Brain microvascular endothelial cell (primary cell): ENCODE data around the gene NFKB1.
A peak's percentile ranks its signal among the peaks of the same experiment; 100 is the strongest.

ENCODE experiments used
- DNase-seq: peaks from one replicate; pipeline ENCODE4 v3.0.0-alpha.2; 2020
- H3K27ac ChIP-seq: fragments of 250-450 bp; sonication (Bioruptor Pico); 2 replicates; pipeline ENCODE4 v1.5.1; 2020; ENCODE audit warnings: mild to moderate bottlenecking, moderate library complexity
- H3K27me3 ChIP-seq: fragments of 250-450 bp; sonication (Bioruptor Pico); replicated peaks from 2 replicates; pipeline ENCODE4 v1.5.1; 2020; ENCODE audit warnings: mild to moderate bottlenecking
- H3K36me3 ChIP-seq: fragments of 250-450 bp; sonication (Bioruptor Pico); replicated peaks from 2 replicates; pipeline ENCODE4 v1.5.1; 2020; ENCODE audit warnings: mild to moderate bottlenecking
- H3K4me3 ChIP-seq: 2 replicates; pipeline ENCODE4 v1.5.1; 2011; ENCODE audit warnings: low read depth, mild to moderate bottlenecking, control low read depth, low read length, moderate library complexity
- in situ Hi-C: cut with HindIII; loops from 2 replicates; pipeline ENCODE4 v1.10.0; 2017; ENCODE audit warnings: low sequenced_read_pairs, low pct_ligation_motif_present
- TF ChIP-seq, protein P1 (sequence below): IDR thresholded peaks from 2 replicates; pipeline ENCODE4 v1.5.1; 2011; ENCODE audit warnings: low read depth, mild to moderate bottlenecking, moderate library complexity, low read length, control low read depth, inconsistent platforms; ENCODE audit errors: missing control alignments

Gene NFKB1

DNA sequence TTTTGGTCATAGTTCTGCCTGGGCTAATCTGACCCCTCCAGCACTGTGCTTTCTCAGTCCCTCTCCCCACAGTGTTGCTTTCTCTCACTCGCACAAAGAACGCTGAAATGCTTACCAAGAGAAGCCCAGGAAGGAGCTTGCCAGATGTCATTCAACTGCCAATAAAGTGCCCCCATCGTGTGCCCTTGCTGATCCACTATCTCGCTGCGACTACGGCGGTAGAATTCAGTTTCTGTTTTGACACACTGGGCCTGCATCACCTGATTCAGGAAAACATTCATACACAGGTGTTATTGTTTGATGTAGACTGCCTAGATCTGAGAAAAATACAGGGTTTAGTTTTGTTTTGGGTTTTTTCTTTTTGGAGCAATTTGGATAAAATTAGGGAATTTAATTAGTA lies 138.4 kb downstream of the NFKB1 start:
- DNase-seq: no peak
- H3K4me3 ChIP-seq: no peak overlapping the region
- in situ Hi-C loops: no loop called here
- H3K36me3 ChIP-seq: no peaks in the 10 kb centered on the region
- no peak overlapping the region for H3K27ac ChIP-seq
- no peaks in the 10 kb centered on the region for H3K27me3 ChIP-seq
- TF ChIP-seq, protein P1, sequence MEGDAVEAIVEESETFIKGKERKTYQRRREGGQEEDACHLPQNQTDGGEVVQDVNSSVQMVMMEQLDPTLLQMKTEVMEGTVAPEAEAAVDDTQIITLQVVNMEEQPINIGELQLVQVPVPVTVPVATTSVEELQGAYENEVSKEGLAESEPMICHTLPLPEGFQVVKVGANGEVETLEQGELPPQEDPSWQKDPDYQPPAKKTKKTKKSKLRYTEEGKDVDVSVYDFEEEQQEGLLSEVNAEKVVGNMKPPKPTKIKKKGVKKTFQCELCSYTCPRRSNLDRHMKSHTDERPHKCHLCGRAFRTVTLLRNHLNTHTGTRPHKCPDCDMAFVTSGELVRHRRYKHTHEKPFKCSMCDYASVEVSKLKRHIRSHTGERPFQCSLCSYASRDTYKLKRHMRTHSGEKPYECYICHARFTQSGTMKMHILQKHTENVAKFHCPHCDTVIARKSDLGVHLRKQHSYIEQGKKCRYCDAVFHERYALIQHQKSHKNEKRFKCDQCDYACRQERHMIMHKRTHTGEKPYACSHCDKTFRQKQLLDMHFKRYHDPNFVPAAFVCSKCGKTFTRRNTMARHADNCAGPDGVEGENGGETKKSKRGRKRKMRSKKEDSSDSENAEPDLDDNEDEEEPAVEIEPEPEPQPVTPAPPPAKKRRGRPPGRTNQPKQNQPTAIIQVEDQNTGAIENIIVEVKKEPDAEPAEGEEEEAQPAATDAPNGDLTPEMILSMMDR: no peak

DNA sequence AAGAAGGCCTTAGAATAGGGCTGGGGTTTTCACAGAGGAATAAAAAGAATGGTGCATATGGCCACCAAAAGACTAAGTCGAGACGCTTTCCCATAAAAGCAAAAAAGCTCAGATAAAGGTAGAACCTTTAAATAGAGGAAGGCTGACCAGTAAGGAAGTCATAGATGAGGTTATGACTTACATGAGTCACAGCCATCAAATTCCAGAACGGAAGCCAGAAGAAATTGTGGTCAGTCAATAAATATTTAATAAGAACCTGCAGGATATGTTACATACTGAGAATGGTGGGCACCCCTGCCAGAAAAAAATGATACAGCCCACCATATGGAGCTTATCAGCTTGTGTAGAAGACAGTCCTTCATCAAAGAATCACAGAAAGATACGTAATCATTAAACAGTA lies 139.5 kb downstream of the NFKB1 start:
- Histone ChIP-seq H3K36me3 (no peaks in the 10 kb centered on the region), H3K27me3 (no peaks in the 10 kb centered on the region), H3K27ac (no peak overlapping the region), H3K4me3 (no peak overlapping the region)
- DNase-seq: peak; percentile 50
- in situ Hi-C loops: no loop called here
- TF ChIP-seq, protein P1: no peak

DNA sequence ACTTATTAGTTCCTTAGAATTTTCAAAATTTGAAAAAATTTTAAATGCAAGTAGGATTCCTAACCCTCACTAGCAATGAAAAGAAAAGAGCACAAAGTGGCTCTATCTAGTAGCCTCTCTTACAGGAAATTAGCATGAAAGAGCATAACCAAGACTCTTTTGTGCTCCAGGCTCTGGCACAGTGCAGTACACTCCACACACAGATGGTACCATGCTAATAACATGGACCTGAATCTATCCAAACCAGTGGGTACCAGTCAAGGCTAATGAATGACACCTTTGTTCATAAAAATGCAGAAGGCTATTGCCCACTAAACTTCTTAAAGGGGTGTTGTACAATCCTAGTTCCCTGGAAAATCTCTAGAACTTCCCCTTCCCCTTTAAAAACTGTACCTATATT lies 140.6 kb downstream of the NFKB1 start:
- Histone ChIP-seq H3K36me3 (no peaks in the 10 kb centered on the region), H3K27me3 (no peaks in the 10 kb centered on the region), H3K27ac (no peak overlapping the region), H3K4me3 (no peak overlapping the region)
- TF ChIP-seq, protein P1: no peak
- DNase-seq: no peak
- in situ Hi-C loops: no loop called here

DNA sequence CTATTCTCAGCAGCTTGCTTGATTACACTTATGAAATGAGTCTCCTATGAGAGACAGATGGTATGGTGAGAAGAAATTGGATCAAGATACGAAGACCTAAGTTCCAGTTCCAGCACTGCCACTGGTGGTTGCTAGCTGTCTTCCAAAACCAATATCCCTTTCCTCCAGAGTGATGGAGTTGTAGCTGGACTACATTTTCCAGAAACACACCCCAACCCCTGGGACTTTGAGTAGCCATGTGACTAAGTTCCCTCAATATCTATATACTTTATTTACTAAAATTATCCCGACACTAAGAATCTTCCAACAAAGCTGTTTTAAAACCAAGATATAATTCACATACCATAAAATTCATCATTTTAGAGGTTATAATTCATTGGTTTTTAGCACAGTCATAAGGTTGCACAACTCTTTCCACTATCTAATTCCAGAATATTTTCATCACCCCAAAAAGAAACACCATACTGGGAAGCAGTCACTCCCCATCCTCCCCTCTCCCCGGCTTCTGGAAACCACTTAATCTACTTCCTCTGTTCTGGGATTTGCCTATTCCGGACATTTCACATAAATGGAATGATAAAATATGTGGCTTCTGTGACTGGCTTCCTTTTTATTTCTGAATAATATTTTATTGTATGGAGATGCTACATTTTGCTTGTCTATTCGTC lies 141.6 kb downstream of the NFKB1 start:
- no peak for DNase-seq
- TF ChIP-seq, protein P1: no peak
- H3K4me3 ChIP-seq: no peak overlapping the region
- no peak overlapping the region for H3K27ac ChIP-seq
- no peaks in the 10 kb centered on the region for H3K27me3 ChIP-seq
- no peaks in the 10 kb centered on the region for H3K36me3 ChIP-seq
- in situ Hi-C loops: no loop called here

DNA sequence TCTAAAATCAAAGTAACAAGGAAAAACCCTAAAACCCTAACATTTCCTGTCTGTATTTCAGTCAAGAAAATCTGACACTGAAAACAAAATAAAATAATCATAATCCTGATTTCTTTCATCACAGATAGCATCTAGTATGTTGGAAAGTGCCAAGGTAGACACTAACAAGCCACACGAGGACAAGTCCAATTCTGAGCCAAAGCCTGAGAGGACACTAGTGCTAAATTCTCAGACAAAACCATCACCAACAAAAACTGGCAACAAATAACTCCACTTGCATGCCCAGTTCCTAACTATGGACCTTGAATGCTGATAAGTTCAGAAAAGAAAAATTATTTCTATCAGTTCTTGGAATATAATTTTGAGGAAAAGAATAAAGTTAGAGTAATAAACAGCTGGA lies 146.0 kb downstream of the NFKB1 start:
- no peaks in the 10 kb centered on the region for H3K36me3 ChIP-seq
- TF ChIP-seq, protein P1: no peak
- H3K4me3 ChIP-seq: no peak overlapping the region
- no peak for DNase-seq
- in situ Hi-C loops: no loop called here
- H3K27ac ChIP-seq: no peak overlapping the region
- no peaks in the 10 kb centered on the region for H3K27me3 ChIP-seq

DNA sequence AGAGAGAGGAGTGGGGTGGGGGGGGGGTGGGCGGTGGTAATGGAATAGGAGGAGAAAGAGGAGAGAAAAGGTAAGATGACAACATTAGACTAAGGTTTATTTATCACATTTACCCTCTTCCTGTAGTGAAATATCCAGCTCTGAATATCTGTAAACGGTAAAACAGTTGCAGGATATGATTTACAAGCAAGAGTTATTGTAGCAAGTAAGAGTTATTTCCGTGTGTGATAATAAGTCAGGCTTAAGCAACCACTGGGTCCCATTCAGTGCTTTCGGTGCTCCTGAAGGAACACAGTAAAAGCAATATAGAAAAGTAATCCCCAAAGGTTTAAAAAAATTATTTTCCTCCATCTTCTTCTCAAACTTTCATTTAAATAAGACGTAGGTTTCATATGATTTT lies 156.0 kb downstream of the NFKB1 start:
- DNase-seq: no peak
- H3K4me3 ChIP-seq: no peak overlapping the region
- H3K27me3 ChIP-seq: no peaks in the 10 kb centered on the region
- H3K27ac ChIP-seq: no peak overlapping the region
- TF ChIP-seq, protein P1: no peak
- H3K36me3 ChIP-seq: no peaks in the 10 kb centered on the region
- in situ Hi-C loops: no loop called here
